ENCODE data around the gene TRPM1. TPM values are rescaled to one million over a fixed set of nuclear protein-coding genes. Genes with fewer than 3 reads are reported as not detected.

Gene TRPM1
- total and polyA plus RNA-seq, 4 donors = 0.05 to 0.72 (median 0.10) TPM; not detected in 1

DNA sequence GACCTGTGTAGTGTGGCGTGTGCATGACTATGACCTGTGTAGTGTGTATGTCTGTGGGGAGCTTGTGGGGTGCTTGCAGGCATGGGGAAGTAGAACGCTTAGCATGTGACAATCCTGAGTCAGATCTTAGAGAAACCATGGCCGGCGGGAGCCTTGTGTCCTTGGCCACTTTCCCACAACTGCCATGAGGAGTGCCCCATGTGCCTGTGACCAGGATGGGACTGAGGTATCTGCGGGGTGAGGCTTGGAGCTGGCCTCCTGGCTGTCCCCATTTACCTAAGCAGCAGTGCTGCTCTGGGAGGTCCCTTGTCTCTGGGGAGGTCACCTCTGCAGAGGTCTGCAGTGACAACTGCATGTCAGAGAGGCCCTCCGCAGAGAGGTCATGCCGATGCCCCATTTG is 23.6 kb downstream of the TRPM1 start:
- H3K4me3 ChIP-seq (ENCODE audit: low read depth, low read length) = no peak overlapping the region
- no peak overlapping the region for H3K27ac ChIP-seq (ENCODE audit: low read depth, low read length)
- H3K9me3 ChIP-seq (ENCODE audit: control insufficient read depth, insufficient read depth, low read length) = no peaks in the 10 kb centered on the region
- no peak for DNase-seq (ENCODE audit: low read depth in 4 of 6, low spot score in 6 of 6)
- WGBS (ENCODE audit: insufficient coverage) = 89% methylated on average over 6 of the region's 7 CpGs
- H3K4me1 ChIP-seq (ENCODE audit: control insufficient read depth, insufficient read depth, low read length) = peaks cover 9% of the 10 kb centered on the region
- no peaks in the 10 kb centered on the region for H3K36me3 ChIP-seq (ENCODE audit: control insufficient read depth, insufficient read depth, low read length)
- no peaks in the 10 kb centered on the region for H3K27me3 ChIP-seq (ENCODE audit: control insufficient read depth, insufficient read depth, low read length)

DNA sequence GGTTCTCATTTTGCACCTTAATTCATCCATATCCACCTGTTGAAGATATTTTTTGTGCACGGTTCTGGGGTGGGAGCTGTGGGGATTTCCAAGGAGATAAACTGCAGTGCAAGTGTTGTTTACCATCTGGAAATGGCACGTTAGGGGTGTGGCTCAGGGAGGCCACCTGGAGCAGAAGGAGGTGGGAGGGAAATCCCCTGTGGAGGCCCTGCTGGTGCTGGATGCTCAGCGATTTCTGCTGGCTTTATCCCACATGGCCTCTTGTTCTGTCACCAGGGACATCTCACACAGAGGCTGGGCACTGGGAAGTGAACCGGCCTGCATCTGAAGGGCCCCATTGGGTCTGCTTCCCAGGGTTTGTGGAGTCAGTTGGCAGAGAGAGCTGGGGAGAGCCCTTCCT is 24.3 kb downstream of the TRPM1 start:
- 84% methylated on average over 4 of the region's 4 CpGs for WGBS (ENCODE audit: insufficient coverage)
- no peaks in the 10 kb centered on the region for H3K36me3 ChIP-seq (ENCODE audit: control insufficient read depth, insufficient read depth, low read length)
- H3K27me3 ChIP-seq (ENCODE audit: control insufficient read depth, insufficient read depth, low read length) = no peaks in the 10 kb centered on the region
- DNase-seq (ENCODE audit: low read depth in 4 of 6, low spot score in 6 of 6) = no peak
- peaks cover 9% of the 10 kb centered on the region for H3K4me1 ChIP-seq (ENCODE audit: control insufficient read depth, insufficient read depth, low read length)
- H3K27ac ChIP-seq (ENCODE audit: low read depth, low read length) = no peak overlapping the region
- no peaks in the 10 kb centered on the region for H3K9me3 ChIP-seq (ENCODE audit: control insufficient read depth, insufficient read depth, low read length)
- H3K4me3 ChIP-seq (ENCODE audit: low read depth, low read length) = no peak overlapping the region

DNA sequence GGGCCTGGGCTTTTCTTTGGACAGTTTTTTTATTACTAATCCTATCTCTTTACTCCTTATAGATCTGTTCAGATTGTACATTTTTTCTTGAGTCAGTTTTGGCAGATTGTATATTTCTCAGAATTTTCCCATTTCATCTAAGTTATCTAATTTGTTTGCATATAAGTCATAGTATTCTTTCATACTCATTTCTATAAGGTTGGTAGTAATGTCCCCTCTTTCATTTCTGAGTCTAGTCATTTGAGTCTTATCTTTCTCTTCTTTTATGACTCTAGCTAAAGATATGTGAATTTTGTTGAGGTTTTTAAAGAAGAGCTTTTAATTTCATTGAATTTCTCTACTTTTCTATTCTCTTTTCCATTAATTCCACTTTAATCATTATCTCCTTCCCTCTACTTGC is 27.2 kb downstream of the TRPM1 start:
- Histone ChIP-seq H3K9me3 (ENCODE audit: control insufficient read depth, insufficient read depth, low read length) (no peaks in the 10 kb centered on the region), H3K4me1 (ENCODE audit: control insufficient read depth, insufficient read depth, low read length) (no peaks in the 10 kb centered on the region), H3K27me3 (ENCODE audit: control insufficient read depth, insufficient read depth, low read length) (no peaks in the 10 kb centered on the region), H3K36me3 (ENCODE audit: control insufficient read depth, insufficient read depth, low read length) (no peaks in the 10 kb centered on the region), H3K27ac (ENCODE audit: low read depth, low read length) (no peak overlapping the region), H3K4me3 (ENCODE audit: low read depth, low read length) (no peak overlapping the region)
- DNase-seq (ENCODE audit: low read depth in 4 of 6, low spot score in 6 of 6) = no peak

DNA sequence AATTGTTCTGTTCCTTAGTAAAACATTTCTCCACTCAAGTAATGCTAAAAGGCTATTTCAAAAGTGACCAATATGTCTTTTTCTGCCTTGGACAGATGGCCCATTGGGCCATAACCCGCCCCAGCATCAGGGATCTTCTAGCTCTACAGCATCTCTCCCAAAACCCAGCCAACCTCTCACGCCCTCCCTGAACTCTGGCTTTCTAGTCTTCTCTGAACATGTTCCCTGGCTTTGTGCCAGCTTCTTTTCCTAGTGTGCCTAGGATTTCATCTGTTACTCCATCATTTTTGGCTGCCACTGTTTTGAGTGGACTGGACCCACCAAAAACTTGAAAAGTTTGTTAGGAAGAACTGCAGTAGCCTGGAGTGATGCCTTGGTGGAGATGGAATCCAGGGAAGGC is 30.7 kb downstream of the TRPM1 start:
- Histone ChIP-seq H3K36me3 (ENCODE audit: control insufficient read depth, insufficient read depth, low read length) (no peaks in the 10 kb centered on the region), H3K27ac (ENCODE audit: low read depth, low read length) (no peak overlapping the region), H3K4me3 (ENCODE audit: low read depth, low read length) (no peak overlapping the region), H3K27me3 (ENCODE audit: control insufficient read depth, insufficient read depth, low read length) (no peaks in the 10 kb centered on the region), H3K9me3 (ENCODE audit: control insufficient read depth, insufficient read depth, low read length) (no peaks in the 10 kb centered on the region), H3K4me1 (ENCODE audit: control insufficient read depth, insufficient read depth, low read length) (no peaks in the 10 kb centered on the region)
- DNase-seq (ENCODE audit: low read depth in 4 of 6, low spot score in 6 of 6) = no peak
- 100% methylated on average over 2 of the region's 2 CpGs for WGBS (ENCODE audit: insufficient coverage)

DNA sequence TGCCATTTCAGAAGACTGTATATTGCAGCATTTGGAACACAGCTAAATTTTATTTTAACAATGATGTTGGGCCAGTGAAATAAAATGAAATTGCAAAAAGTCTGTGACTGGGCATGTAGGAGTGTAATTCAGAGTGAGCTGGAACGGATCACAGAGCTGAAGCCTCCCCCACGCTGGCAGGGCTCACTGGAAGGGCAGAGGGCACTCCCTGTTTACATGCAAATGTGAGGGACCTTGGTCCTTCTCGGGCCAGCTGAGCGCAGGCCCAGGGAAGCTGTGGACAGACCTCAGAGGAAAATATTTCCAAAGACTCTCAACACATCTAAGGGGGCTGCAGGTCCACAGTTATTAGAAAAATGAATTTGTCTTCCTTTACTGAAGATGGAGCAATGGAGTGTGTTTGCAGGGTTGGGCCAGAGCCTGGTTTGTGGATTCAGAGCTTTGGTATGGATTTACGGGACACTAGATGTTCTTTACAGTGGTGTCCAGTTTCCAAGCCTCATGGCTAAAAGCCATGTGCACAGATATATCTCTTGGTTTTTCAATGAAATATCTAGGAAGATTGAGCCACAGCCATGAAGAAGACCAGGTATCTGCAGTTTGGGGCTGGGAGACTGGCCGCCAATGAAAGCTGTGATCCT is 32.0 kb downstream of the TRPM1 start:
- Histone ChIP-seq H3K27me3 (ENCODE audit: control insufficient read depth, insufficient read depth, low read length) (no peaks in the 10 kb centered on the region), H3K36me3 (ENCODE audit: control insufficient read depth, insufficient read depth, low read length) (no peaks in the 10 kb centered on the region), H3K27ac (ENCODE audit: low read depth, low read length) (no peak overlapping the region), H3K9me3 (ENCODE audit: control insufficient read depth, insufficient read depth, low read length) (no peaks in the 10 kb centered on the region), H3K4me3 (ENCODE audit: low read depth, low read length) (no peak overlapping the region), H3K4me1 (ENCODE audit: control insufficient read depth, insufficient read depth, low read length) (no peaks in the 10 kb centered on the region)
- WGBS (ENCODE audit: insufficient coverage) = 65% methylated on average over 5 of the region's 6 CpGs
- DNase-seq (ENCODE audit: low read depth in 4 of 6, low spot score in 6 of 6) = no peak

DNA sequence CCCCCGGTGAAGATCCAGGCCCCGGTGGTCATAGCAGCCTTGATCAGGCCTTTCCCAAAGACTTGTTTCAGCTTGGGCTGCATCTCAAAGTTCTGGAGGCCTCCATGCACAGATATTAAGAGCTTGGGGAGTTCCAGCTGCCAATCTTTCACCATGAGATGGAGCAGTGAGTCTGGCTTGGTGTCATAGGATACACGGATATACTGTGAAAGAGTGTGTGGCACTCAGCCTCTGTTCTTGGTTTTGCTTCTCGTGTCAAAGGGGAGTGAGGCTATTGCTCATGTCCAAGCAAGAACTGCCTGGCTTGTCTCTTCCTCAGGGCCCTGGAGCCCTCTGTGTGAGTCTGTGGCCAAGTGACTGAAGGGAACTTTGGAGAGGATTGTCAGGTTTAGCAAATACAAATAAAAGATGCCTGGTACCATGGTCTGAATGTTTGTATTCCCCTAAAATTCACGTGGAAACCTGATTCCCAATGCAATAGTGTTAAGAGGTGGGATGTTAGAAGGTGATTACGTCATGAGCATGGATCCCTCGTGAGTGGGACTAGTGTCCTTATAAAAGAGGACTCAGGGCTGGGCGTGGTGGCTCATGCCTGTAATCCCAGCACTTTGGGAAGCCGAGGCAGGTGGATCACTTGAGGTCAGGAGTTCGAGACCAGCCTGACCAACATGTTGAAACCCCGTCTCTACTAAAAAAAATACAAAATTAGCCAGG is 33.5 kb downstream of the TRPM1 start:
- Histone ChIP-seq H3K4me1 (ENCODE audit: control insufficient read depth, insufficient read depth, low read length) (no peaks in the 10 kb centered on the region), H3K9me3 (ENCODE audit: control insufficient read depth, insufficient read depth, low read length) (no peaks in the 10 kb centered on the region), H3K36me3 (ENCODE audit: control insufficient read depth, insufficient read depth, low read length) (no peaks in the 10 kb centered on the region), H3K27me3 (ENCODE audit: control insufficient read depth, insufficient read depth, low read length) (no peaks in the 10 kb centered on the region), H3K4me3 (ENCODE audit: low read depth, low read length) (no peak overlapping the region), H3K27ac (ENCODE audit: low read depth, low read length) (no peak overlapping the region)
- 93% methylated on average over 11 of the region's 11 CpGs for WGBS (ENCODE audit: insufficient coverage)
- no peak for DNase-seq (ENCODE audit: low read depth in 4 of 6, low spot score in 6 of 6)

DNA sequence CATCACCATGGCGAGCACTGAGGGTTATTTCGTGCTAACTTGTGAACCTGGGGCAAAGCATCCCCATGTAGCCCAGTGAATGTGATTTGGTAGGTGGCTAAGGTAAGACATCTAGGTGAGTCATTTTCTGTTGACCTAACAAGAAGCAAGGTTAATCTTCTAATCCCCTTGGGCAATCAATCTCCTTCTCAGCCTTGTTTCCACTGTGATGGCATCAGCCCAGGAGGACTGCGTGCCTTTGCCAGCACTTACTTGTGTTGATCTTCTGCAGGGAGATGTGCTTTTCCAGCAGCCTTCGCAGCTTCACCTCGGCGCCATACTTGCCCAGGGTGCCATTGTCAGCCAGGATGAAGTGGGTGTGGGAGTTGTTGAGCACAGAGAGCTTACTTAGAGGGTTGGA is 35.7 kb downstream of the TRPM1 start:
- no peak overlapping the region for H3K4me3 ChIP-seq (ENCODE audit: low read depth, low read length)
- H3K36me3 ChIP-seq (ENCODE audit: control insufficient read depth, insufficient read depth, low read length) = no peaks in the 10 kb centered on the region
- H3K4me1 ChIP-seq (ENCODE audit: control insufficient read depth, insufficient read depth, low read length) = no peaks in the 10 kb centered on the region
- H3K9me3 ChIP-seq (ENCODE audit: control insufficient read depth, insufficient read depth, low read length) = no peaks in the 10 kb centered on the region
- no peak overlapping the region for H3K27ac ChIP-seq (ENCODE audit: low read depth, low read length)
- WGBS (ENCODE audit: insufficient coverage) = 97% methylated on average over 4 of the region's 6 CpGs
- no peaks in the 10 kb centered on the region for H3K27me3 ChIP-seq (ENCODE audit: control insufficient read depth, insufficient read depth, low read length)
- DNase-seq (ENCODE audit: low read depth in 4 of 6, low spot score in 6 of 6) = no peak

DNA sequence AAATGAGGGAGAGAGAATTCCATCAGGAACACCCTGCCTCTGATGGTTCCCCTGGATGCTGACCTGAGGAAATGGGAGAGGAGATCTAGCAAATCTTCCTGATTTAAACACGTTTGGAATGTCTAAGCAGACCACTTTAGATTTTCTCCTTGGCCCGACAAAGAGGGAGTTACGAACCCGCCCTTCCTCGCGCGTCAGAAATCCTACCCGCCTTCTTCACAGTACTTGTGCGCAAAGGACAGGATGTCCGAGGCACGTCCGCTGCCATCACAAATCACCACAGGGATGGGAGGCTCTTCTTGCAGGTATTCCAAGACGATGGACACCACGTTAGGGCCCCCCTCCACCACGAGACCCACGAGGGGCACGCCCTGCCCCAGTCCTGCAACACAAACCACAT is 38.6 kb downstream of the TRPM1 start:
- Histone ChIP-seq H3K9me3 (ENCODE audit: control insufficient read depth, insufficient read depth, low read length) (no peaks in the 10 kb centered on the region), H3K27me3 (ENCODE audit: control insufficient read depth, insufficient read depth, low read length) (no peaks in the 10 kb centered on the region), H3K36me3 (ENCODE audit: control insufficient read depth, insufficient read depth, low read length) (no peaks in the 10 kb centered on the region), H3K27ac (ENCODE audit: low read depth, low read length) (no peak overlapping the region), H3K4me1 (ENCODE audit: control insufficient read depth, insufficient read depth, low read length) (no peaks in the 10 kb centered on the region), H3K4me3 (ENCODE audit: low read depth, low read length) (no peak overlapping the region)
- DNase-seq (ENCODE audit: low read depth in 4 of 6, low spot score in 6 of 6) = no peak
- WGBS (ENCODE audit: insufficient coverage) = 77% methylated on average over 16 of the region's 17 CpGs

DNA sequence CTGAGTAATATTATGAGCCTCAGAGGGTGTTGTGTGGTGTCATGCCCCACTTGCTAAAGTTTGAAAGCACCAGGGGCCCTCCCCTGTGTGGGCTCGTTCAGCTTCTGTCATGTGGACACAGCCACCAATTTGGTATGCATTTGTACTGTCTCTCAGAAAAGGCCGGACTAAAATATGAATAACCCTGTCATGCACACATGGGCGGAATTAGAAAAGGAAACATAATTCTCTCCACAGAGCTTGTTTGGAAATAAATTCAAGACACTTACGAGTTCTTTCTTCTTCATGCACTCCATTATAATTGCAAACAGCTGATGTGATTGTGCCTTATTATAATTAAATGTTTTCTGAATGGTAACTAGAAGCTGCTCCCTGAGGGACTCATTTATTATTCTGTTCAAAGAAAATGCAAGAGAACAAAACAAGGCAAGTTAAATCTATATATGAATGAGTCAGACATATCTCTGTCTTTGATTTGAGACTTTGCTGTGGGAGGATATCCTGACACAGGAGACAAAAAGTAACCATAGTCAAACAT is 39.1 kb downstream of the TRPM1 start:
- no peaks in the 10 kb centered on the region for H3K36me3 ChIP-seq (ENCODE audit: control insufficient read depth, insufficient read depth, low read length)
- H3K4me3 ChIP-seq (ENCODE audit: low read depth, low read length) = no peak overlapping the region
- DNase-seq (ENCODE audit: low read depth in 4 of 6, low spot score in 6 of 6) = peak in 2 of 6 donors; percentile 45 to 66
- no CpG with 5 or more reads among the region's 4 CpGs for WGBS (ENCODE audit: insufficient coverage)
- no peaks in the 10 kb centered on the region for H3K27me3 ChIP-seq (ENCODE audit: control insufficient read depth, insufficient read depth, low read length)
- H3K4me1 ChIP-seq (ENCODE audit: control insufficient read depth, insufficient read depth, low read length) = no peaks in the 10 kb centered on the region
- no peak overlapping the region for H3K27ac ChIP-seq (ENCODE audit: low read depth, low read length)
- H3K9me3 ChIP-seq (ENCODE audit: control insufficient read depth, insufficient read depth, low read length) = peaks cover 3% of the 10 kb centered on the region
